Ishikawa (cell line): Measurements from ENCODE around the gene RASGRP2.

Source experiments
- CEBPB ChIP-seq: IDR thresholded peaks from 2 replicates; pipeline ENCODE4 v1.6.1; 2012
- EGR1 ChIP-seq: IDR thresholded peaks from 2 replicates; pipeline ENCODE4 v1.6.1; 2012
- EP300 ChIP-seq: IDR thresholded peaks from 2 replicates; pipeline ENCODE4 v1.6.1; 2012; ENCODE audit warnings: borderline replicate concordance
- FOXM1 ChIP-seq: IDR thresholded peaks from 2 replicates; pipeline ENCODE4 v1.6.1; 2012; ENCODE audit warnings: low read depth, borderline replicate concordance
- MAX ChIP-seq: IDR thresholded peaks from 2 replicates; pipeline ENCODE4 v1.6.1; 2012
- NFIC ChIP-seq: IDR thresholded peaks from 2 replicates; pipeline ENCODE4 v1.6.1; 2012
- RAD21 ChIP-seq: IDR thresholded peaks from 2 replicates; pipeline ENCODE4 v1.6.1; 2012; ENCODE audit warnings: low read depth
- REST ChIP-seq: IDR thresholded peaks from 2 replicates; pipeline ENCODE4 v1.6.1; 2012; ENCODE audit warnings: low read depth, mild to moderate bottlenecking
- TCF12 ChIP-seq: IDR thresholded peaks from 2 replicates; pipeline ENCODE4 v1.6.1; 2012; ENCODE audit warnings: low read depth
- TEAD4 ChIP-seq: IDR thresholded peaks from 2 replicates; pipeline ENCODE4 v1.6.1; 2012
- YY1 ChIP-seq: IDR thresholded peaks from 2 replicates; pipeline ENCODE4 v1.6.1; 2012; ENCODE audit warnings: low read depth
- ZBTB7A ChIP-seq: IDR thresholded peaks from 2 replicates; pipeline ENCODE4 v1.6.1; 2012; ENCODE audit warnings: low read depth

DNA sequence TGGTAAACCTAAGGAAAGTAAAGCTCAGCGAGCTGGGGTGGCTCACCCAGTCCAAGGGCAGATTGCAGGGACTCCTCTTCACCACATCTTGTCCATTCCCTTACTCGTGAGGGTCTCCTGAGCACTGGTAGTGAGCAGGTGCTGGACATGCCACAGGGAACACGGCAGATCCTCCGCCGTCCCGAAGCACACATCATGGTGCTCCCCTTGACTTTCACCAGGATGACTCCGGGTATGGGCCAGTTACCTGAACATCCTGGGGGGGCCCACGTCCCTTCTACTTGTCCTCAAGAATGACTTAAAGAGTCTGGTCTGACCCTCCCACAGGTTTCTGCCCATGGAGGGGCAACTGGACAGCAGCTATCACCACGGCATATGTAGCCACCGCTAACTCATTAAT is 42.4 kb upstream of the RASGRP2 start:
- no peak for TF ChIP-seq REST
- TF ChIP-seq FOXM1, result no peak
- TF ChIP-seq EP300, result no peak
- no peak for TF ChIP-seq ZBTB7A
- TF ChIP-seq TEAD4, result no peak
- TF ChIP-seq MAX, result no peak
- TF ChIP-seq EGR1, result no peak
- no peak for TF ChIP-seq NFIC
- TF ChIP-seq TCF12, result no peak
- TF ChIP-seq YY1, result no peak
- TF ChIP-seq CEBPB, result no peak
- no peak for TF ChIP-seq RAD21
